GM12872 (cell line): ENCODE results near the gene TARS1.

Experiments
- TF ChIP-seq, protein P1 (sequence below): IDR thresholded peaks from 3 replicates; pipeline ENCODE4 v1.5.1; 2011; ENCODE audit warnings: low read depth, mild to moderate bottlenecking, low read length, moderate library complexity; ENCODE audit not compliant: insufficient read depth

The TARS1 gene

DNA sequence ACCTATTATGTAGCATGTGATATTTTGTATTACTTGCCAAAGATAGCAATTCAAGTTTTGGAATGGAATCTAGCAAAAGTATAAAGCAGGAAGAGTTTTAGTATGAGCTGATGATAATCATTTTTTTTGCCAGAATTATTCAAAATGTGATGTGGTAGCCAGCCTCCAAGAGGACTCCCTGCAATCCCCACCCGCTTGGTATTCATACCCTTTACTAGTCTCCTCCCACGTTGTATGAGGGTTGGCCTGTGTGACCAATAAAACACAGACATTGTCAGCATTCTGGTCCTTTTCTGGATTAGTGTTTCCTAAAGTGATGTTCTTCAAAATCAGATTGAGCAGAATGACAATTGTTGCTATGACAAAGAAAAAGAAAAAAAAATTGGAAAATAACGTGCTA is 63.8 kb downstream of the TARS1 start:
- TF ChIP-seq, protein P1, sequence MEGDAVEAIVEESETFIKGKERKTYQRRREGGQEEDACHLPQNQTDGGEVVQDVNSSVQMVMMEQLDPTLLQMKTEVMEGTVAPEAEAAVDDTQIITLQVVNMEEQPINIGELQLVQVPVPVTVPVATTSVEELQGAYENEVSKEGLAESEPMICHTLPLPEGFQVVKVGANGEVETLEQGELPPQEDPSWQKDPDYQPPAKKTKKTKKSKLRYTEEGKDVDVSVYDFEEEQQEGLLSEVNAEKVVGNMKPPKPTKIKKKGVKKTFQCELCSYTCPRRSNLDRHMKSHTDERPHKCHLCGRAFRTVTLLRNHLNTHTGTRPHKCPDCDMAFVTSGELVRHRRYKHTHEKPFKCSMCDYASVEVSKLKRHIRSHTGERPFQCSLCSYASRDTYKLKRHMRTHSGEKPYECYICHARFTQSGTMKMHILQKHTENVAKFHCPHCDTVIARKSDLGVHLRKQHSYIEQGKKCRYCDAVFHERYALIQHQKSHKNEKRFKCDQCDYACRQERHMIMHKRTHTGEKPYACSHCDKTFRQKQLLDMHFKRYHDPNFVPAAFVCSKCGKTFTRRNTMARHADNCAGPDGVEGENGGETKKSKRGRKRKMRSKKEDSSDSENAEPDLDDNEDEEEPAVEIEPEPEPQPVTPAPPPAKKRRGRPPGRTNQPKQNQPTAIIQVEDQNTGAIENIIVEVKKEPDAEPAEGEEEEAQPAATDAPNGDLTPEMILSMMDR = no peak

GRCh38 chr5:33507426-33507825 is 66.7 kb downstream of the TARS1 start:
- TF ChIP-seq, protein P1 = no peak

GRCh38 chr5:33509036-33509435 is 68.3 kb downstream of the TARS1 start:
- TF ChIP-seq, protein P1 = no peak

DNA sequence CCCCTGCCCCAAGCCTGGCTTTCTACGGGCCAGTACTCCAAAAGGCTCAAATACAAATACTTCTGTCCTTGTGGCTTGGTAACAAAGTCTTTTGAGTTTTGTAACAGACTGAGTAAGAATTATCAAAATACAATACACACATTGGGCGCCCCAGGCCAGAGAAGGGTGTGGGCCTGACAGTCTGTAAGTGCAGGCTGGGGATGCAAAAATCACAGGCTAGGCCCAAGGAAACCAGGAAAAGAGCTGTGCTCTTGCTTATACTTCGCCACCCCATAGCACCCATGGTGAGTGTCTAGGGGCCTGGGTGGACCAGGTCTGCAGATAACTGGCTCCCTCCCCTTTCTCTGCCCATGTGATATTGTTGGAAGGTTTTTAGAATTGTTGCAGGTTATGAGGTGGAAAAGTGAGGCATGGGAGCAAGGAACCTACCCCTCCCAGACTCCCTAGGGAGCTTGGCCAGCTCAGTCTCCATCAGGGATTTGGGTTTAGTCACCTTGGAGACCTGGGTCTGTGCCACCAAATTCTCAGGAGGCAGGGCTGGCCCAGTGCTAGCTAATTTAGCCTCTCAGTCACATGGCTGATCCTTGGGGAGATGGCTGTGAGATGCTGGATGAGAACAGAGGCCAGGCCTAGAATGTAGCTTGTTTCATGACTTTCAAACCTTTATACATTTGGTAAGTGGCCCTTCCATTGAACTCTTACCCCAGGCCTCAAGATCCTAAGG is 72.9 kb downstream of the TARS1 start:
- TF ChIP-seq, protein P1 = no peak

DNA sequence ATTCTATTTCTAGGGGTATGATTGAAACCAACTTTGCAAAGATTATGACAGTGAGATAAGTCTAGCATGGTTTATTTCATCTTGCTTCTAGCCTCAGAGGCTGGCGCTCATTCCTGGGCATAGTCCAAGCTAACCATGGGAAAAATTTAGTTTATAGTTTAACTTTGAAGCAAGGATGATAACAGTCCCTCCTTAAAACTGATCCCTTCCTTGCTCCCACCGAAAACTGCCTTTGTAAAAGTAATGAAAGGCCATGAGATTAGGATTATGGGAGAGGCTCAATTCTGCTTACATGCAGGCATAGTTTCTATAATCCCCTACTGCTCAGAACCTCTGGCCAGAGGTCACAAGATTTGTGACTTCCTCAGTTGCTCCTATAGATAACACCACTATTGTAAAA is 75.7 kb downstream of the TARS1 start:
- TF ChIP-seq, protein P1 = no peak
